ENCODE data around the gene CLK4. TPM values are rescaled to one million over a fixed set of nuclear protein-coding genes. Genes with fewer than 3 reads are reported as not detected.

Gene CLK4
- total RNA-seq, 4 donors from 2014 or later = 23.6 to 72.3 (median 39.7) TPM

- H3K27ac ChIP-seq = no peak overlapping the region
- peaks cover 0 to 4% of the 10 kb centered on the region in 2 donors for H3K9me3 ChIP-seq
- no peaks in the 10 kb centered on the region for H3K4me1 ChIP-seq
- no peak for TF ChIP-seq POLR2A (IDR thresholded peaks at IDR 0.05)
- TF ChIP-seq, protein P1, sequence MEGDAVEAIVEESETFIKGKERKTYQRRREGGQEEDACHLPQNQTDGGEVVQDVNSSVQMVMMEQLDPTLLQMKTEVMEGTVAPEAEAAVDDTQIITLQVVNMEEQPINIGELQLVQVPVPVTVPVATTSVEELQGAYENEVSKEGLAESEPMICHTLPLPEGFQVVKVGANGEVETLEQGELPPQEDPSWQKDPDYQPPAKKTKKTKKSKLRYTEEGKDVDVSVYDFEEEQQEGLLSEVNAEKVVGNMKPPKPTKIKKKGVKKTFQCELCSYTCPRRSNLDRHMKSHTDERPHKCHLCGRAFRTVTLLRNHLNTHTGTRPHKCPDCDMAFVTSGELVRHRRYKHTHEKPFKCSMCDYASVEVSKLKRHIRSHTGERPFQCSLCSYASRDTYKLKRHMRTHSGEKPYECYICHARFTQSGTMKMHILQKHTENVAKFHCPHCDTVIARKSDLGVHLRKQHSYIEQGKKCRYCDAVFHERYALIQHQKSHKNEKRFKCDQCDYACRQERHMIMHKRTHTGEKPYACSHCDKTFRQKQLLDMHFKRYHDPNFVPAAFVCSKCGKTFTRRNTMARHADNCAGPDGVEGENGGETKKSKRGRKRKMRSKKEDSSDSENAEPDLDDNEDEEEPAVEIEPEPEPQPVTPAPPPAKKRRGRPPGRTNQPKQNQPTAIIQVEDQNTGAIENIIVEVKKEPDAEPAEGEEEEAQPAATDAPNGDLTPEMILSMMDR (IDR thresholded peaks at IDR 0.05) = no peak
- H3K27me3 ChIP-seq = peaks cover 0 to 4% of the 10 kb centered on the region in 2 donors
- no peaks in the 10 kb centered on the region for H3K36me3 ChIP-seq
- DNase-seq = no peak
- H3K4me3 ChIP-seq = no peak overlapping the region
- intact Hi-C loops (cut with DNase I; ENCODE audit: low total_unique reads) = no loop called here
Measured at GRCh38 chr5:178573216-178573615, 53.6 kb downstream of the CLK4 start.

DNA sequence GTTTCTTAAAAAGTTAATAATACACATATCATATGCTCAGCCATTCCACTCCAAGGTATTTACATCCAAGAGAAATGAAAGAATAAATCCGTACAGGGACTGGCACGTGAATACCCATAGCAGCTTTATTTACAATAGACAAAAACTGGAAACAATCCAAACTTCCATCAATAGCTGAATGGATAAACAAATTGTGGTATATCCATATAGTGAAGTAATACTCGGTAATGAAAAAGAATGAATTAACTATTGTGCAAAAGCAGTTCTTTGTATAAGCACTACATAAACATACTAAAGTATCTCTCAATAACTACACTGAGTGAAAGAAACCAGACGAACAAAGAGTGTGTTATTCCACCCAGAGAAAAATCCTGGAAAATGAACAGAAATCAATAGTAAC lies 54.2 kb downstream of the CLK4 start:
- TF ChIP-seq POLR2A (IDR thresholded peaks at IDR 0.05) = no peak
- TF ChIP-seq, protein P1 (IDR thresholded peaks at IDR 0.05) = no peak
- no peaks in the 10 kb centered on the region for H3K4me1 ChIP-seq
- H3K9me3 ChIP-seq = peaks cover 0 to 4% of the 10 kb centered on the region in 2 donors
- H3K4me3 ChIP-seq = no peak overlapping the region
- intact Hi-C loops (cut with DNase I; ENCODE audit: low total_unique reads) = no loop called here
- H3K27ac ChIP-seq = no peak overlapping the region
- H3K27me3 ChIP-seq = peaks cover 0 to 4% of the 10 kb centered on the region in 2 donors
- no peak for DNase-seq
- H3K36me3 ChIP-seq = no peaks in the 10 kb centered on the region

- Histone ChIP-seq H3K27ac (no peak overlapping the region), H3K36me3 (no peaks in the 10 kb centered on the region), H3K9me3 (peaks cover 0 to 4% of the 10 kb centered on the region in 2 donors), H3K27me3 (no peaks in the 10 kb centered on the region), H3K4me3 (no peak overlapping the region), H3K4me1 (no peaks in the 10 kb centered on the region)
- TF ChIP-seq, protein P1 (IDR thresholded peaks at IDR 0.05) = no peak
- TF ChIP-seq POLR2A (IDR thresholded peaks at IDR 0.05) = no peak
- no peak for DNase-seq
- intact Hi-C loops (cut with DNase I; ENCODE audit: low total_unique reads) = no loop called here
Measured at GRCh38 chr5:178569485-178569884, 57.4 kb downstream of the CLK4 start.

DNA sequence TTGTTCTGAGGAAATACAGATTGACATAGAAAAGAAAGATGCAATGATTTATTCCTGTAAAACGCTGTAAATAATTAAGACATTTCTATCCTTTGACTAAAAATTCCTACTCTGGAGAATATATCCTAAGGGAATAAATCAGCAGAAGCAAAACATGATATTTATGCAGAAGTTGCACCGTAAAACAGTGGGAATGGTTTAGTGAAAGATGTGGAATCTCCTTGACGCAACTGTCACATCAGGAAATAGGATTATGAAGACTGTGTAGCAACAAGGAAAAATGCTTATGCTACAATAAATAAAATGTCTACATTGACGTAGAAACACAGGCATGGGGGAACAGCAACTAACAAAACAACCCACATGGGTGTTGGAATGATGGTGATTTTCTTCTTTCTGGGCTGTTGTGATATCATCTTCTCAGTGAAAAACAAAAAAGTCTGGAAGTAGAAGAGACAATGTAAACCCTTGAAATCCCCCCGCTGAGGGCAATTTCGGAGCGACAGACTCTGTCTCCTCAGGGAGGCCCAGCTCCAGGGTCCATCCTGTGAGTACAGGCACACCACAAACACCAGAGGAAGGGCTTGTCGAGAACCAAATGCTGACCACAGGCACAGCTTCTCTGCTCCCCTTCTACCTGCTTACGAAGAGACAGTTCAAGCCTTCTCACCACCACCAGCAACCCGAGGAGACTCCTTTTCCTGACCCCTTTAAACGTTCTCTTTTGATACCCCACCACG lies 61.9 kb downstream of the CLK4 start:
- no peak for TF ChIP-seq POLR2A (IDR thresholded peaks at IDR 0.05)
- TF ChIP-seq, protein P1 (IDR thresholded peaks at IDR 0.05) = no peak
- intact Hi-C loops (cut with DNase I; ENCODE audit: low total_unique reads) = no loop called here
- no peaks in the 10 kb centered on the region for H3K27me3 ChIP-seq
- H3K9me3 ChIP-seq = no peaks in the 10 kb centered on the region
- no peak overlapping the region for H3K4me3 ChIP-seq
- no peaks in the 10 kb centered on the region for H3K36me3 ChIP-seq
- H3K4me1 ChIP-seq = no peaks in the 10 kb centered on the region
- H3K27ac ChIP-seq = no peak overlapping the region
- no peak for DNase-seq

GRCh38 chr5:178564397-178564796 lies 62.5 kb downstream of the CLK4 start:
- DNase-seq = no peak
- intact Hi-C loops (cut with DNase I; ENCODE audit: low total_unique reads) = no loop called here
- H3K4me1 ChIP-seq = no peaks in the 10 kb centered on the region
- no peak overlapping the region for H3K27ac ChIP-seq
- no peaks in the 10 kb centered on the region for H3K9me3 ChIP-seq
- H3K27me3 ChIP-seq = no peaks in the 10 kb centered on the region
- no peak for TF ChIP-seq POLR2A (IDR thresholded peaks at IDR 0.05)
- TF ChIP-seq, protein P1 (IDR thresholded peaks at IDR 0.05) = no peak
- no peak overlapping the region for H3K4me3 ChIP-seq
- H3K36me3 ChIP-seq = no peaks in the 10 kb centered on the region
